ENCODE results near the gene HMX1.

Gene HMX1

GRCh38 chr4:8817813-8818062 lies 53.9 kb downstream of the HMX1 start:
- DNase-seq (ENCODE audit: low read depth) = no peak
- no peak overlapping the region for H3K4me3 ChIP-seq (ENCODE audit: low read length)
- TF ChIP-seq, protein P1, sequence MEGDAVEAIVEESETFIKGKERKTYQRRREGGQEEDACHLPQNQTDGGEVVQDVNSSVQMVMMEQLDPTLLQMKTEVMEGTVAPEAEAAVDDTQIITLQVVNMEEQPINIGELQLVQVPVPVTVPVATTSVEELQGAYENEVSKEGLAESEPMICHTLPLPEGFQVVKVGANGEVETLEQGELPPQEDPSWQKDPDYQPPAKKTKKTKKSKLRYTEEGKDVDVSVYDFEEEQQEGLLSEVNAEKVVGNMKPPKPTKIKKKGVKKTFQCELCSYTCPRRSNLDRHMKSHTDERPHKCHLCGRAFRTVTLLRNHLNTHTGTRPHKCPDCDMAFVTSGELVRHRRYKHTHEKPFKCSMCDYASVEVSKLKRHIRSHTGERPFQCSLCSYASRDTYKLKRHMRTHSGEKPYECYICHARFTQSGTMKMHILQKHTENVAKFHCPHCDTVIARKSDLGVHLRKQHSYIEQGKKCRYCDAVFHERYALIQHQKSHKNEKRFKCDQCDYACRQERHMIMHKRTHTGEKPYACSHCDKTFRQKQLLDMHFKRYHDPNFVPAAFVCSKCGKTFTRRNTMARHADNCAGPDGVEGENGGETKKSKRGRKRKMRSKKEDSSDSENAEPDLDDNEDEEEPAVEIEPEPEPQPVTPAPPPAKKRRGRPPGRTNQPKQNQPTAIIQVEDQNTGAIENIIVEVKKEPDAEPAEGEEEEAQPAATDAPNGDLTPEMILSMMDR (IDR thresholded peaks at IDR 0.05; ENCODE audit: insufficient read depth, low read depth, low read length, missing control alignments) = no peak

GRCh38 chr4:8817096-8817812 lies 54.4 kb downstream of the HMX1 start:
- TF ChIP-seq, protein P1 (IDR thresholded peaks at IDR 0.05; ENCODE audit: insufficient read depth, low read depth, low read length, missing control alignments) = no peak
- no peak for DNase-seq (ENCODE audit: low read depth)
- no peak overlapping the region for H3K4me3 ChIP-seq (ENCODE audit: low read length)
